HG03066 (cell line): Measurements from ENCODE around the gene PRAME.
"Not testable (repeated sequence)": the region's sequence is repeated elsewhere in the genome, so short reads cannot be mapped to it uniquely, and the experiment has no call there.

Experiments used
- ATAC-seq: cut with Tn5 transposase; IDR thresholded peaks from one replicate; pipeline ENCODE4 v1.9.1; 2021; ENCODE audit warnings: low read depth; ENCODE audit not compliant: unreplicated experiment

Gene PRAME

GRCh38 chr22:22553141-22553540 lies 5.9 kb downstream of the PRAME start:
- ATAC-seq: no peak

DNA sequence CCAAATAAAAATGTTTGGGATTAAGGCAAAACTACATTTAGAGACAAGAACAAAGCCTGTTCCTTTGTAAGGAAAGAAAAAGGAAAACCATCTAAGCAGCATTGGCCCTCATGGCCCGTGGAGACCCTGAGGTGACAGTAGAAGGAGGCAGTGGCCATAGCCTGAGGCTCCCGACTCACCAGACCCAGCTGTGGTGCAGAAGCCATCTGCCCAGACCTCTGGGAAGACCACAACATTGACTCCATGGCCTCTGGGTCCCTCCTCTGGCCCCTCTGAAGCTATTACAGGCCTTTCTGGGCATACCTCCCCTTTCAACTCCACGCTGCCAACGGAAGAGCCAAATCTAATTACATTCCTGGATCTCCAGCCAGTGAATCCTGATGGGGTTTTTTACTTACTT lies 6.4 kb downstream of the PRAME start:
- ATAC-seq: no peak

DNA sequence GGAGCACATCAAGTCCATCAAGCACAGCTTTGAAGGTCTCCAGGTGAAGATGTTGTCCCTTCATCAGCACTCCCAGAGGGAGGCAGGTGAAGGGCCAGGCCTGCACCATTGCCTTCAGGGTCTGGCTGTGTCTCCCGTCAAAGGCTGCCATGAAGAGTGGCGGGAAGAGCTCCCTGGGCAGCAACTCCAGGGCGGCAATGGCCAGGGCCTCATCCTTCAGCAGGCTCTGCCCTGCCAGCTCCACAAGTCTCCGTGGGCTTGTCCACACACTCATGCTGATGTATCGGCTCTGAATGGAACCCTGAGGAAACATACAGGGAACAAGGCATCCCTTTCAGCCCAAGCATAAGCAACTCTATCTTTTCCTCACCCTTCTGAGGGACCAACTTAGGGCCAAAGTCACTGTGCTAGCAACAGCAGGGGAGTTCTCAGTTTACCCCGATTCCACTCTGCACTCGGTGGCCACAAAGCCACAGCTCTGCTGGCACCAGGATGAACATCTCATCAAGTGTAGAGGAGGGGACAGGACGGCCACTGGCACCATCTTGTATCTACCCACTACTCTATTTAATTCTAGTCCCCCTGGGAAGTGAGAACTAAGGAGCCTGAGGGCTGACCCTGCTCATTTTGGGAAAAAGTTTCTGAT lies 8.2 kb downstream of the PRAME start:
- no peak for ATAC-seq

DNA sequence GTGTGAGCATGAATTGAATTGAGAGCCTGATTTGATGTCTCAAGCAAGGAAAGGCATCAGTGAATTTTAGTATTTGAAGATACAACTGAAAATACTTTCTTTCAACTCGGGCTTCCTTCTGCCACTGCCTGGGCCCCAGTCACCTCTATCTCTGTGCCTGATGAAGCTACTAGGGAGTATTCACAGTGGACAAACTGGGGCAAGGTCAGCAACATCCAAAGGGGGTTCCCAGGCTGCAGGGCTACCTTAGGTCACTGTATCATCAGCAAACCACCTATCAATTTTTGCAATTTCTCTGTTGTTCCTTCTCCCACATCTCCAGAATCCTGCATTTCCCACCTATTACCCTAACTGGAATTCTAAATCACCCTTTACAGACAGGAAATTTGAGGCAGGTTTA lies 10.2 kb downstream of the PRAME start:
- no peak for ATAC-seq

- no peak for ATAC-seq
Measured at GRCh38 chr22:22548317-22548716, 10.7 kb downstream of the PRAME start.

GRCh38 chr22:22547692-22548300 lies 11.3 kb downstream of the PRAME start:
- no peak for ATAC-seq

- ATAC-seq: no peak
Measured at GRCh38 chr22:22547226-22547625, 11.8 kb downstream of the PRAME start.

DNA sequence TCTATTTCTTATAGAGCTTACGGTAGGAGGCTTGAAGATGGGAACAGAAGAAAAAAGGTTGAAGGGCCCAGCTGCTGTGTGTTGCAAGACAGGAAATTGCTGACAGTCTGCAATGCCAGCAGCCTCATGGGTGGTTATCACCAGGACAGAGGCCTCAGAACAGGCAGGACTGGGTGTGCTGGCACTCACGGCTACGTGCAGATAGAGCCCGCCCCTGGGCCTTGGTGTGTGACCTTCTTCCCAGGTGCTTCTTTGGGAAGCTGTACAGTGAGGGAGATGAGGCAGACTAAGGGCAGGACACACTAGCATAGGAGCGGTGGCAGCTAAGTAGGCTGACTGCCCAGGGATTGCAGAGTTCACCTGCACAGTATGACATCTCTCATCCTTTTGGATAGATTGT lies 12.6 kb downstream of the PRAME start:
- ATAC-seq: no peak

- no peak for ATAC-seq
Measured at GRCh38 chr22:22545084-22545483, 14.0 kb downstream of the PRAME start.

DNA sequence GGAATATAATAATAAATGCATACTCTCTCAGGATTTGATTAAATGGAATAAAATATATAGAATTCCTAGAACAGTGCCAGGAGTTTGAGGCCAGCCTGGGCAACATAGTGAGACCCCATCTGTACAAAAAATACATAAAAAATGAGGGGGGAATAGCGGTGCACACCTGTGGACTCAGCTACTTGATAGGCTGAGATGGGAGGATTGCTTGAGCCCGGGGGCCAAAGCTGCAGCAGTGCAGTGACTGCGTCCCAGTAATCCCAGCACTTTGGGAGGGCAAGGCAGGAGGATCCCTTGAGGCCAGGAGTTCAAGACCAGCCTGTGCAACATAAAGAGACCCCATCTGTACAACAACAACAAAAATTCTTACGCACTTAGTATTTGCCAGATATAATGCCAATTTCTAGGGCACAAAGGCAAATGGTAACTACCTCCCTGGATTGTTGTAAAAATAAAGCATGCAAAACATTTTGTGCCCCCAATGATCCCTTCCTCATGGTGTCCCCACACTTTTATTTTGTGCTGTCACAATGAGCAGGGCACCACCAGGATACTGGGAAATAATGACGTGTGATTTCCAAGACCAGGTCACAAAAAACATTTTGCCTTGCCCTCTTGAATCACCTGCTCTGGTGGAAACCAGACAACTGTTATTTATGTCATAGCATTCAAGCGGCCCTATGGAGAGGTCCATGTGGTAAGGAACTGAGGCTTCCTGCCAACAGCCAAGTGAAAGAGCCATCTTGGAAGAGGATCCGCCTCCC lies 20.7 kb downstream of the PRAME start:
- ATAC-seq: no peak

- no peak for ATAC-seq
Measured at GRCh38 chr22:22536916-22537315, 22.1 kb downstream of the PRAME start.

DNA sequence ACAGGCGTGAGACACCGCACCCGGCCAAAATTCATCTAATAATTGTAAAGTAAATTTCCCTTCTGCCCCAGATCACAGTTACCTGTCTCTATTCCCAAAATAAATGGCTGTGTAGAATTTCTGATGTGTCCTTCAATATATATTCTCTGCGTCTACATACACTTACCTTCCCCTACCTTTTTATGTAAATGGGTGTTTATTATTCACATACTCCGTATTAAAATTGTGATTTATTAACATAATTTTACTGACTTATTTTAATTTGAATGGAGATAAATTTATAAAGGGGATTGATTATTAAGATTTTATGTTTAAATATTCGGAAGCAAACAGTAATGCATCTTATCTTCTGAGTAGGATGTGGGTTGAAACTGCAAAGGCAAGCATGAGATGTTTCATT lies 22.6 kb downstream of the PRAME start:
- no peak for ATAC-seq

DNA sequence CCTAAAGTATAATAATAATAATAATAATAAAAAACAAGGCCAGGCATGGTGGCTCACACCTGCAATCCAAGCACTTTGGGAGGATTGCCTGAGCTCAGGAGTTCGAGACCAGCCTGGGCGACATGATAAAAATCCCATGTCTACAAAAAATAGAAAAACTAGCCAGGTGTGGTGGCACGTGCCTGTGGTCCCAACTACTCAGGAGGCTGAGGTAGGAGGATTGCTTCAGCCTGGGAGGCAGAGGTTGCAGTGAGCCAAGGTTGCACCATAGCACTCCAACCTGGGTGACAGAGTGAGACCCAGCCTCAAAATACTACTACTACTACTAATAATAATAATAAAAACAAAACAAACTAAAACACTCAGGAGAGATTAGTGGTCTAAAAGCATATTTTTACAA lies 23.4 kb downstream of the PRAME start:
- ATAC-seq: no peak

GRCh38 chr22:22534604-22535415 lies 24.3 kb downstream of the PRAME start:
- ATAC-seq: no peak

DNA sequence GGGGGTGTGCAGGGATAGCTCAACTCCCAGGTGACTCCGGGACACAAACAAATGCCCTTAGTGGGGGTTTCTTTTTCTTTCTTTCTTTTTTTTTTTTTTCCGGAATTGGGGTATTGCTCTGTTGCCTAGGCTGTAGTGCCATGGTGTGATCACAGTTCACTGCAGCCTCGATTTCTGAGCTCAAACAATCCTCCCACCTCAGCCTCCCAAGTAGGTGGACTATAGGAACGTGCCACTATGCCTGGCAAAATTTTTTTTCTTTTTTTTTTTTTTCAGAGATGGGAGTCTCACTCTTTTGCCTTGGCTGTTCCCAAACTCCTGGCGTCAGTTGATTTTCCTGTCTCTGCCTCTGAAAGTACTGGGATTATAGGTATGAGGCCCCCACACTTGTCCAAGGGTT lies 25.2 kb downstream of the PRAME start:
- ATAC-seq: no peak

DNA sequence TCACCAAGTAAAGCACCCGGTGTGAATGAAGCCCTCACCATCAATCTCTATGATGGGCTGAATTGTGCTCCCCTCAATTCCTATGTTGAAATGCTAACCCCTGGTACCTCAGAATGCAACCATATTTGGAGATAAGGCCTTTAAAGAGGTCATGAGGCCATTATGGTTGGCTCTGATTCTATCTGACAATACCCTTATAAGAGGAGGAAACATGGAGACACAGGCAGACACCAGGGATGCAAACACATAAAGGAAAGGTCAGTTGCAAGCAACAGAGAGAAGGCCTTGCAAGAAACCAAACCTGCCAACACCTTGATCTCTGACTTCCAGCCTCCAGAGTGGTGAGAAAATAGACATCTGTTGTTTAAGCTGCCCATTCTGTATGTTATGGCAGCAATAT lies 25.6 kb downstream of the PRAME start:
- no peak for ATAC-seq

GRCh38 chr22:22532547-22533071 lies 26.5 kb downstream of the PRAME start:
- not testable (repeated sequence) for ATAC-seq

GRCh38 chr22:22531770-22532546 lies 27.1 kb downstream of the PRAME start:
- no peak for ATAC-seq

DNA sequence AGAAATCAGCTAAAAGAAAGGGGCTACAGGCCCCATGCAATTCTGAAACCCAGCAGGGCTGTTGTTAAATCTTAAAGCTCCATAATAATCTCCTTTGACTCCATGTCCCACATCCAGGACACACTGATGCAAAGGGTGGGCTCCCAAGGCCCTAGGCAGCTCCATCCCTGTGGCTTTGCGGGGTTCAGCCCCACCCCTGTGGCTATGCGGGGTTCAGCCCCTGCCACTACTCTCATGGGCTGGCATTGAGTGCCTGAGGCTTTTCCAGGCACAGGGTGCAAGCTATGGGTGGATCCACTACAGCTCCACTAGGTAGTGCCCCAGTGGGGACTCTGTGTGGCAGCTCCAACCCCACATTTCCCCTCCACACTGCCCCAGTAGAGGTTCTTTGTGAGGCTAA lies 30.3 kb downstream of the PRAME start:
- no peak for ATAC-seq

GRCh38 chr22:22527312-22527711 lies 31.8 kb downstream of the PRAME start:
- ATAC-seq: no peak
